ENCODE measurements around the gene MYO9B. TPM values are rescaled to one million over a fixed set of nuclear protein-coding genes. Genes with fewer than 3 reads are reported as not detected.
A peak's percentile ranks its signal among the peaks of the same experiment; 100 is the strongest.

Gene MYO9B
- total RNA-seq, 1 donor = 99.3 TPM

- DNase-seq (ENCODE audit: low read depth) = no peak
- no peak for TF ChIP-seq CTCF (IDR thresholded peaks at IDR 0.05; ENCODE audit: insufficient read depth, low read depth, low read length)
- H3K4me3 ChIP-seq (ENCODE audit: low read depth, low read length) = no peak overlapping the region
Observed at GRCh38 chr19:17124025-17124424, 48.4 kb downstream of the MYO9B start.

DNA sequence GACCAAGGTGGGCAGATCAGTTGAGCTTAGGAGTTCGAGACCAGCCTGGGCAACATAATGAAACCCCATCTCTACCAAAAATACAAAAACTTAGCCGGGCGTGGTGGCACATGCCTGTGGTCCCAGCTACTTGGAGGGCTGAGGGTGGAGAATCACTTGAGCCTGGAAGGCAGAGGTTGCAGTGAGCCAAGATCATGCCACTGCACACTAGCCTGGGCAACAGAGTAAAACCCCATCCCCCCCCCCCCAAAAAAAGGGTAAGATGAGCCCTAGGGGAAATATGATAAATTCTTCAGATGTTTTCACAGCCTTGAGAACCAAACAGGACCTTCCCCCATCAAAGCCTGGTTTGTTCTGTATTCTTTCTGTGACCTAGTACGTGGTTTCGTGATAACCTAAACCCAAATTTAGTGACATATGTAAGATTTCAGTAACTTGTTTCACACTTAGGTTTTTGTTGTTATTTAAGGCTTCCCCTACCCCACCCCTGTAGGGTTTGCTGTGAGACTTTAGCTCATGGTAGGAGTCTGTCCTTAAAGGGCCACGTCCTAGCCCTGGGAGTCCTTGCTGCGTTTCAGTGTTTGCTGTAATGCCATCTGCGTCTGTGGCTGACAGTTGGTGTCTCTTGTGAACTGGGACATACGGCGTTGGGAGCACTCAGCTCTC, 49.6 kb downstream of the MYO9B start:
- DNase-seq (ENCODE audit: low read depth) = peak; percentile 40
- TF ChIP-seq CTCF (IDR thresholded peaks at IDR 0.05; ENCODE audit: insufficient read depth, low read depth, low read length) = no peak

GRCh38 chr19:17125728-17126677, 50.4 kb downstream of the MYO9B start:
- H3K4me3 ChIP-seq (ENCODE audit: low read depth, low read length) = no peak overlapping the region
- no peak for TF ChIP-seq CTCF (IDR thresholded peaks at IDR 0.05; ENCODE audit: insufficient read depth, low read depth, low read length)
- peak; percentile 52 for DNase-seq (ENCODE audit: low read depth)

More for the DNA sequence above, 49.6 kb downstream of the MYO9B start:
- H3K4me3 ChIP-seq (ENCODE audit: low read depth, low read length) = no peak overlapping the region

DNA sequence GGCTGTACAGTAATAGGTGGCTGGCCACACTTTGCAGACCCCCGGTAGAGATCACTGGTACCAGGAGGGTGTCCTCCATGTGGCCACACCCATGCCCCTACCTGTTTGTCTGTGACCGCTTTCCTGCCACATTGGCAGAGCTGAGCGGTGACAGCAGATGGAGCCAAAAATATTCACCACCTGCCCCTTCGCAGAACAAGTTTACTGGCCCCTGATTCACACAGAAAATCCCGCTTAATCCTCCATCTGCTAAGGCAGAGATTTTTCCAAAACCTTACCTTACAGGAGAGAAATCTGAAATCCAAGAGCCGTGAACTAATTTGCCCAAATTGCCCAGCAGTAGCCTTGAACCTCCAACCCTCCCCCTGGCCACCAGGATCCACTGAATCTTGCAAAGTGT, 52.1 kb downstream of the MYO9B start:
- H3K4me3 ChIP-seq (ENCODE audit: low read depth, low read length) = no peak overlapping the region
- TF ChIP-seq CTCF (IDR thresholded peaks at IDR 0.05; ENCODE audit: insufficient read depth, low read depth, low read length) = no peak
- no peak for DNase-seq (ENCODE audit: low read depth)

DNA sequence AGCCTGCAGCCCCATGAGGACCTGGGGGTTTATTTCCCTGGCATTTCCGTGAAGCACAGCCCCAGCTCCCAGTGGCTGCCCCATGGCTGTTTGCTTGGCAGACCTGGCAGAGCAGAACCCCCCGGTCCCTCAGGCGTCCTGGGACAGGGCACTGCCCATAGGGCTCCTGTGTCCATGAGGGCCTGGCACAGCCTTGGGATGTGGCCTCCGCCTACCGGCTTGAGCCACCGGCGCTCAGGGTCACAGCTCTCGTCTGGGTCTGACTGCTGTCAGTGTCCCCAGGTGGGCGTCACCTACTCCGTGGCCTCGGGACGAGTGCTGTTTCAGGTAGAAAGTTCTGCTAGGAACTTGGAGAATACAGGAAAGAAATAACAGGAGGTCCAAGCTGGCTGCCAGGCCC, 52.8 kb downstream of the MYO9B start:
- DNase-seq (ENCODE audit: low read depth) = no peak
- H3K4me3 ChIP-seq (ENCODE audit: low read depth, low read length) = no peak overlapping the region
- TF ChIP-seq CTCF (IDR thresholded peaks at IDR 0.05; ENCODE audit: insufficient read depth, low read depth, low read length) = no peak

DNA sequence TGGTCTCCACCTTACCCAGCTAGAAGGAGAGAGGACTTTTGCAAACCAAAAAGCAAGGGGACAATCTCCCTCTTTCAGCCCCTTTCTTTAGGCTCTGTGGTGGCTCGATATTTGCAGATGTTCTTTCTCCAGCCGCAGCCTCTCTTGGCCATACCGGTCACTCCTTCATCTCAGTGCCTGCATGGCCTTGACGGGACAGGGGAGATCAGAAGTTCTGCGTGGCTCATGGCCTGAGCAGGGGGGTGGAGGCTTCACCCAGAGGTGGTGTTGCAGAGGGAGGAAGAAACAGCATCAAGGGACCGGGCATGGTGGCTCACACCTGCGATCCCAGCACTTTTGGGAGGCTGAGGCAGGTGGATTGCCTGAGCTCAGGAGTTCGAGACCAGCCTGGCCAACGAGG, 53.2 kb downstream of the MYO9B start:
- no peak for TF ChIP-seq CTCF (IDR thresholded peaks at IDR 0.05; ENCODE audit: insufficient read depth, low read depth, low read length)
- DNase-seq (ENCODE audit: low read depth) = no peak
- H3K4me3 ChIP-seq (ENCODE audit: low read depth, low read length) = no peak overlapping the region
